Embryonic facial prominence (tissue), 1 donor: ENCODE data around the gene DAPK1.
"Not testable (repeated sequence)": the region's sequence is repeated elsewhere in the genome, so short reads cannot be mapped to it uniquely, and the experiment has no call there.

Experiments
- DNase-seq: peaks from one replicate; pipeline ENCODE4 v3.0.0-alpha.2; 2016; ENCODE audit errors: extremely low spot score

DAPK1 gene

DNA sequence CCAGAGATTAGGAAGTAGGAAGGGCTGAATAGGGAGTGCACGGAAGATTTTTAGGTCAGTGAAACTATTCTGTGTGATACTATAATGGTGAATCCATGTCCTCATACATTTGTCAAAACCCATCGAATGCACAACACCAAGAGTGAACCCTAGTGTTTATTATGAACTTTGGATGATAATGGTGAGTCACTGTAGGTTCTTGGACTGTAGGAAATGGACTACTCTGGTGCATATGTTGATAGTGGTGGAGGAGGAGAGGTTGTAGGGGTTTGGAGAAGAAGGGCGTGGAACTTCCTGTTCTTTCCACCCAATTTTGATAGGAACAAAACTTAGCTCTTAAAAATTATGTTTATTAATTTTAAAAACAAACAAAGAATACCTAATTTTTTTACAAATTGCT lies 242.5 kb downstream of the DAPK1 start:
- DNase-seq, result no peak

DNA sequence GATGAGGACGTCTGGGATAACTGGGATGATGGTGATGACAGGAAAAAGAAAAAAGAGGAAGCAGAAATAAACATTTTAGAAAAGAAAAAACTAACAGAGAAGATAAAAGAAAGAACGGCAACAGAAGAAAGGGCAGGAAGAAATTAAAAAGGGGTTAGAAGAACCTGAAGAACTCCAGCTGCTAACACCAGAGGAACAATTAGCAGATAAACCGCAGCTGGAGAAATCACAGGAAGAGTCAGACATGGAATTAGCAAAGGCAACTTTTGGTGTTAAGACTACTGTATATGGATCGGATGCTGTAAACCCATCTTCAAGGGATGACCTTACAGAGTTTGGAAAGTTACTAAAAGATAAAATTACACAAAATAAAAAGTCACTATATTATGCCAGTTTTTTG lies 243.7 kb downstream of the DAPK1 start:
- DNase-seq, result no peak

DNA sequence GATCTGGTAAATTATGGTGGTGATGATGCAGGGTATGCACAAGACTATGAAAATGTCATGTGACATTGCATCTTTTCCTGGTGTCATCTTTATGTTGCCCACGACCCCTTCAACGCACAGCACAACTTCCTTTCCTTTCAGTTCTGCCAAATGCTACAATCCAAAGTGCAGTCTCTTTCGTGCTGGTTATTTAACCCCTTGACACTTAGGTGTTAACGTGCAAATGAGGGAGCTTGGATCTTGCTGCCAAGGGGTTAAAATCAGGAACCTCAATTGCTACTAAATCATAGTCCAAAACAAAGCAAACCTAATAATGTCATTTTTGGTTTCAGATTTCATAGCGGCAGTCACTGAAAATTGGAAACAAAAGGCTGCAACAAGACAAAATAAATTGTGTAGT lies 244.2 kb downstream of the DAPK1 start:
- DNase-seq, result no peak

DNA sequence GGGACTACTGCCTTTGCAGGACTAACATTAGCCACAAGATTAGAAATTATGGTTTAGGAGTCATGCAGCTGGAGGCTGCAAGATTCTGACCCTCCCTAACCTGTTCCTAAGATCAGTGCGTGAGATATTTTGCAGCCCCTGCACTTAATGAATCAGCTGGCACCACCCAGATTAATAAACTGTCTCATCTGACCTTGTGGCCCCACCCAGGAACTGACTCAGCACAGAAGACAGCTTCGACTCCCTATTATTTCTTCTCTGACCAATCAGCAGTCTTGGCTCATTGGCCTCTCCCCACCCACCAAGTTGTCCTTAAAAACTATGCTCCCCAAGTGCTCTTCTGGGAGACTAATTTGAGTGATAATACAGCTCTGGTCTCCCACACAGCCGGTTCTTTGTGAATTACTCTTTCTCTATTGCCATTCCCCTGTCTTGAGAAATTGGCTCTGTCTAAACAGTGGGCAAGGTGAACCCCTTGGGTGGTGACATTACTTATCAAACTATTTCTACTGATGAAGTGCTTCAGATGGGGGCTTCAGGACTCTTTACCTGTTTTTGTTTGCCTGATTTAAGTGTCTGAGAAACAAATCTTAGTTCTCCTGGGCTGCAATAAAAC lies 245.3 kb downstream of the DAPK1 start:
- no peak for DNase-seq

DNA sequence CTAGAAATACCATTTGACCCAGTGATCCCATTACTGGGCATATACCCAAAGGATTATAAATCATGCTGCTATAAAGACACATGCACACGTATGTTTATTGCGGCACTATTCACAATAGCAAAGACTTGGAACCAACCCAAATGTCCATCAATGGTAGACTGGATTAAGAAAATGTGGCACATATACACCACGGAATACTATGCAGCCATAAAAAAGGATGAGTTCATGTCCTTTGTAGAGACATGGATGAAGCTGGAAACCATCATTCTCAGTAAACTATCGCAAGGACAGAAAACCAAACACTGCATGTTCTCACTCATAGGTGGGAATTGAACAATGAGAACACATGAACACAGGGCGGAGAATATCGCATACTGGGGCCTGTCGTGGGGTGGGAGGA lies 246.6 kb downstream of the DAPK1 start:
- not testable (repeated sequence) for DNase-seq

DNA sequence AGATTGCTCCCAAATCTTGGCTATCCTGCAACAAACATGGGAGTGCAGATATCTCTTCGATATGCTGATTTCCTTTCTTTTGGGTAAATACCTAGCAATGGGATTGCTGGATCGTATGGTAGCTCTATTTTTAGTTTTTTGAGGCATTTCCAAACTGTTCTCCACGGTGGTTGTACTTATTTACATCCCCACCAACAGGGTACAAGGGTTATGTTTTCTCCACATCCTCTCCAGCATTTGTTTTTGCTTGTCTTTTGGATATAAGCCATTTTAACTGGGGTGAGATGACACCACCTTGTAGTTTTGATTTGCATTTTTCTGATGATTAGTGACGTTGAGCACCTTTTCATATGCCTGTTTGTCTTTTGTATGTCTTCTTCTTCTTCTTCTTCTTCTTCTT lies 248.5 kb downstream of the DAPK1 start:
- DNase-seq, result no peak

DNA sequence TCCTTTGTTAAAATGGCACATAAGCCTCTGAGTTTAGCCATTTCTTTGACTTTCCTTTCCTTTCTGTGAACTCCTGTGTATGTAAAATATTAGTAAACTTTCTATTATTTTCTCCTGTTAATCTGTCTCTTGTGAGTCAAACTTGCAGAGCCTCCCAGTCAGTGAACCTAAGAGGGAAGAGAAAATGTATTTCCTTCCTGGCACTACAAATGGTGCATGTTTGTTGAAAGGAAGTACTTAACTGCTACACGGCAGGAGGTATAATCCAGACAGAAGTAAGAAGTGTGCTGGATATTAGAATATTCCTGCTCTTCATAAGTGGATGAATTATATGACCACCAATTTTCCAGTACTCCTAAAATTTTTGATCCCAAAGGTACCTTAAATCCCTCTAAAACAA lies 251.2 kb downstream of the DAPK1 start:
- no peak for DNase-seq

DNA sequence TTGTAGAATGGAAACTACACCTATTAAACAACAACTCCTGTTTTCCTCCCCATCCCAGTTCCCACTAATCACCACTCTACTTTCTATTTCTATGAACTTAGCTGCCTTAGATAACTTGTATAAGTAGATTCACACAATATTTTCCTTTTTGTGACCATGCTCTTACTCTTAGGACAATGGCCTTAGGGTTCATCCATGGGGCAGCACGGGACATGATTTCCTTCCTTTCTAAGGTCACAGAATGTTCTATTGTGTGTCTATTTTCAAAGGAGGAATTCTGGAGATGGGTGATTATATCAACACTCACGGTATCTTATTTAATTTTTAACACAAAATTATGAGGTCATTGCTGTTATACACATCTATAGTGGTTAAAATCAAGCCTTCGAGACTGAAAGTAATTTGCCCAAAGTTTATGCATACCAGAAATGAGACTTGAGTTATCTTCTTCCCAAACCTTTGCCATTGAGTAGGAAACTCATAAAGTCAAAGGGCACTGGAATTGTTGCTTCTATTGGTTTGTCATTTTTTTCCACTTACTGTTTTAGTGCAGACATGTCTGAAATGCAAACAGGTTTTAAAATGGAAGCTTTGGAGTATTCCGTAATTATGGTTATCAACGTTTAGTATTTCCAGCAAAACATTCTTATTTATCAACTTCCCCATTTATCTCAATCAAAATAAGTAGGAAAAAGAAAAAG lies 251.8 kb downstream of the DAPK1 start:
- no peak for DNase-seq

DNA sequence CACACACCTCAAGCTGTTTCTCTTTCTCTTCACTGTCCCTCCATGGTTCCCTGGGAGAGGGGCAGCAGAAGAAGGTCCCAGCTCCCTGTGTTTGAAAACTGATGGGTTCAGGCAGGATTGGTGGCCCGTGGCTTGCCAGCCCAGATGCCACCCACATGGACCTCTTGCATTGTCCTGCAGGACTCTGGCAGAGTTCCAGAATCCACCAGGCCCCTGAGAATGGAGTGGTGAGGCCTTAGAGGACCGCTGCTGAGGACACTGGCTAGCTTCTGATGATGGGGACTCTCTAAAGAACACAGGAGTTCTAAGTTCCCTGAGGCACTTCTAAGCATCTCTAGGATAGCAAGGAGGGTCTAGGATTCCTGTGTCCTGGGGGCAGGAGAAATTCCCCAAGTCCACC lies 253.1 kb downstream of the DAPK1 start:
- DNase-seq, result no peak

DNA sequence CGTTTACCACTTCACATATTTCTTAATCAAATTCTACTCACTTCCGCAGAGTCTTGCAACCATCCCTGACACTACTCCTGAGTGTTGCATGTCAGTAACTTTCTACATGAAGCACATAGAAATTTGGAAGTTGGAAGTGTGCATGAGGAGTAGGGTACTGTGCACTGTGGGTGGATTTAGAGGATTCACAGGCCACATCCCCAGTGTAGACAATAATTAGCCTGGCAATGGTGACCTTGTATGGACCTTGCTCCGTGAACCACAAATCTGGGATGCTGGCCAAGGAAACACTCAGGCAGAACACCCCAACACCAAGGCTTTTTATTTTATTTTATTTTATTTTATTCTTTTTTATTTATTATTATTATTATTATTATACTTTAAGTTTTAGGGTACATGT lies 253.8 kb downstream of the DAPK1 start:
- DNase-seq, result no peak

DNA sequence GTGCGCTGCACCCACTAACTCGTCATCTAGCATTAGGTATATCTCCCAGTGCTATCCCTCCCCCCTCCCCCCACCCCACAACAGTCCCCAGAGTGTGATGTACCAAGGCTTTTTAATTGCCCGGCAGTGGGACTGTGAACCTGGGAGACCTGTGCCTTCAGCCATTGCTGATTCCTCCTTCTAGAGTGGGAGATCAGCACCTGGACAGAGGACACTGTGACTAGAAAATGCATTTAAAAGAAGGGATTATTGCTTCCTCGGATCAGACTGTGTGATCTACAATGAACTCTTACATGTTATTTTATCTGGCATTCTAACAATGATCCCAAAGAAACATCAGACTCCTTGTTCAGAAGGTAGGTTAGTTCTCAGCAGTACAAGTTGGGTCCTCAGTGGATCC lies 254.2 kb downstream of the DAPK1 start:
- no peak for DNase-seq

DNA sequence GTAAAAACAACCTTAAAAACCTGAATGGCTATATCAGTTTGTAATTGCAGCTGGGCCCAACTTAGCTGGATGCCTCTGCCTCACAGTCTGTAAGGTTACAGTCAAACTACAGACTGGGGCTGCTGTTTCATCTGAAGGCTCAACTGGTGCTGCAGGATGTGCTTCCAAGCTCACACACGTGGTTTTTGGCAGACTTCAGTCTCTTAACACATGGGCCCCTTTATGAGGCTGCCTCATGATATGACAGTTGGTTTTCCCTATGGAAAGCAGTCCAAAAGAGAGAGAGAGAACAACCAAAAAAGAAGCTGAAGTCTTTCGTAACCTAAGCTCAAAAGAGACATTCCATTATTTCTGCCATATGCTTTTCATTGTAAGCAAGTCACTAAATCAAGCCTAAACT lies 255.6 kb downstream of the DAPK1 start:
- no peak for DNase-seq
